MCF 10A (cell line): ENCODE results near the gene SPOCK1. TPM values are rescaled to one million over a fixed set of nuclear protein-coding genes. Genes with fewer than 3 reads are reported as not detected.

ENCODE experiments used
- BruUV-seq: library from RNA; stranded (reverse); fragments of 400-500 nt; replicated peaks from 2 replicates; lab custom pipeline; 2021; lab: Mats Ljungman, UMichigan
- CTCF ChIA-PET: fragments of 300-600 bp; sonication (Branson Sonifier 250); formaldehyde crosslinking; extraction: SDS; loops from one replicate; lab custom pipeline; 2021; ENCODE audit warnings: antibody characterized with exemption, inconsistent platforms; lab: Yijun Ruan, JAX
- POLR2A ChIA-PET: fragments of 300-600, 350-650 bp; sonication (Branson Sonifier 250); formaldehyde crosslinking; extraction: SDS; loops from one replicate; lab custom pipeline; 2020; ENCODE audit warnings: antibody characterized with exemption, inconsistent platforms; lab: Yijun Ruan, JAX
- DNase-seq: peaks from one replicate; pipeline ENCODE4 v3.0.0-alpha.2; 2018; ENCODE audit not compliant: unreplicated experiment
- H3K27ac Mint-ChIP-seq: one replicate; pipeline ENCODE4 v1.8.0; 2022; ENCODE audit warnings: mild to moderate bottlenecking, low read depth, mixed read lengths; ENCODE audit not compliant: unreplicated experiment
- H3K27me3 Mint-ChIP-seq: one replicate; pipeline ENCODE4 v1.8.0; 2022; ENCODE audit warnings: mixed read lengths; ENCODE audit not compliant: insufficient read depth, unreplicated experiment
- H3K36me3 Mint-ChIP-seq: one replicate; pipeline ENCODE4 v1.8.0; 2022; ENCODE audit warnings: mild to moderate bottlenecking, moderate library complexity, mixed read lengths; ENCODE audit not compliant: insufficient read depth, unreplicated experiment
- H3K4me1 Mint-ChIP-seq: one replicate; pipeline ENCODE4 v1.8.0; 2022; ENCODE audit warnings: mixed read lengths; ENCODE audit not compliant: insufficient read depth, unreplicated experiment
- H3K4me3 Mint-ChIP-seq: one replicate; pipeline ENCODE4 v1.8.0; 2022; ENCODE audit warnings: mild to moderate bottlenecking, moderate library complexity, mixed read lengths; ENCODE audit not compliant: unreplicated experiment
- H3K9me3 Mint-ChIP-seq: one replicate; pipeline ENCODE4 v1.8.0; 2022; ENCODE audit warnings: mixed read lengths; ENCODE audit not compliant: unreplicated experiment
- CTCF ChIP-seq: fragments of 200-600 bp; IDR thresholded peaks from one replicate; pipeline ENCODE4 v1.8.0; 2022; ENCODE audit warnings: antibody characterized with exemption, mild to moderate bottlenecking; ENCODE audit not compliant: unreplicated experiment
- intact Hi-C: fragments of 100-400 bp; cut with micrococcal nuclease; formaldehyde crosslinking; loops from 2 replicates; pipeline ENCODE4 v1.14.1; 2022
- total RNA-seq: library from RNA; stranded (reverse); gene quantifications from 2 replicates; pipeline ENCODE4 v1.2.3, GENCODE V29; 2022

Gene SPOCK1
- total RNA-seq, 1 experiment from 2014 or later = 34.3 TPM

- intact Hi-C loops = no loop called here
- Mint-ChIP-seq H3K27me3 (no peaks in the 10 kb centered on the region), H3K4me1 (peaks cover 11% of the 10 kb centered on the region), H3K9me3 (no peaks in the 10 kb centered on the region), H3K4me3 (no peak overlapping the region), H3K36me3 (no peaks in the 10 kb centered on the region), H3K27ac (no peak overlapping the region)
- CTCF ChIA-PET = interaction anchor here (0.7 kb wide), 1 partner anchor 23 kb away, joined by 3 read pairs; no protein-coding TSS in a partner anchor
- no peak for DNase-seq
- no peak for TF ChIP-seq CTCF
- no TSS peak for BruUV-seq
- POLR2A ChIA-PET = interaction anchor here (0.5 kb wide), 1 partner anchor 196 kb away, joined by 4 read pairs; no protein-coding TSS in a partner anchor
Observed at GRCh38 chr5:137098238-137098637, 400.9 kb downstream of the SPOCK1 start.

- Mint-ChIP-seq H3K27me3 (no peaks in the 10 kb centered on the region), H3K36me3 (no peaks in the 10 kb centered on the region), H3K27ac (no peak overlapping the region), H3K4me3 (no peak overlapping the region), H3K9me3 (no peaks in the 10 kb centered on the region), H3K4me1 (peaks cover 11% of the 10 kb centered on the region)
- no peak for TF ChIP-seq CTCF
- DNase-seq = no peak
- intact Hi-C loops = no loop called here
- ChIA-PET POLR2A (interaction anchor here (0.6 to 1.1 kb wide), 3 partner anchors 45 to 48 kb away, joined by 3 read pairs; no protein-coding TSS in a partner anchor), CTCF (no interaction called here)
- no TSS peak for BruUV-seq
Observed at GRCh38 chr5:137097203-137097602, 401.9 kb downstream of the SPOCK1 start.

- Mint-ChIP-seq H3K27me3 (no peaks in the 10 kb centered on the region), H3K4me1 (peaks cover 18% of the 10 kb centered on the region), H3K4me3 (no peak overlapping the region), H3K27ac (no peak overlapping the region), H3K36me3 (no peaks in the 10 kb centered on the region), H3K9me3 (no peaks in the 10 kb centered on the region)
- intact Hi-C loops = no loop called here
- TF ChIP-seq CTCF = no peak
- POLR2A ChIA-PET = interaction anchor here (1.1 kb wide), 1 partner anchor 49 kb away, joined by 3 read pairs; no protein-coding TSS in a partner anchor
- no TSS peak for BruUV-seq
- CTCF ChIA-PET = no interaction called here
- DNase-seq = peak; percentile 47
Observed at GRCh38 chr5:137096149-137097103, 402.7 kb downstream of the SPOCK1 start.

- DNase-seq = no peak
- no peak overlapping the region for H3K27ac Mint-ChIP-seq
- POLR2A ChIA-PET = no interaction called here
- no peaks in the 10 kb centered on the region for H3K27me3 Mint-ChIP-seq
- intact Hi-C loops = no loop called here
- H3K4me1 Mint-ChIP-seq = peaks cover 26% of the 10 kb centered on the region
- no TSS peak for BruUV-seq
- TF ChIP-seq CTCF = no peak
- no peak overlapping the region for H3K4me3 Mint-ChIP-seq
- CTCF ChIA-PET = no interaction called here
- H3K36me3 Mint-ChIP-seq = no peaks in the 10 kb centered on the region
- no peaks in the 10 kb centered on the region for H3K9me3 Mint-ChIP-seq
Observed at GRCh38 chr5:137095597-137095996, 403.5 kb downstream of the SPOCK1 start.
